C4-2B (cell line): ENCODE results near the gene CRIP3.

ENCODE experiments used
- CTCF ChIP-seq: fragments of 450-650 bp; conservative IDR thresholded peaks from 2 replicates; pipeline ENCODE4 v1.5.1; 2017; ENCODE audit warnings: mild to moderate bottlenecking
- ZFX ChIP-seq: fragments of 450-650 bp; IDR thresholded peaks from 2 replicates; pipeline ENCODE4 v1.6.1; 2017

GRCh38 chr6:43283905-43284304 is 24.7 kb downstream of the CRIP3 start:
- TF ChIP-seq CTCF, result no peak
- no peak for TF ChIP-seq ZFX
